Astrocyte of the spinal cord (primary cell): ENCODE results near the gene BICDL1.

ENCODE experiments used
- DNase-seq: peaks from one replicate; pipeline ENCODE4 v3.0.0; 2011; ENCODE audit warnings: low read depth, low spot score
- H3K4me3 ChIP-seq: 2 replicates; pipeline ENCODE4 v1.5.1; 2011; ENCODE audit warnings: low read depth, mild to moderate bottlenecking, low read length, moderate library complexity
- CTCF ChIP-seq: IDR thresholded peaks from 2 replicates; pipeline ENCODE4 v1.5.1; 2012; ENCODE audit warnings: low read depth, mild to moderate bottlenecking, low read length, inconsistent platforms
- in situ Hi-C: cut with HindIII; loops from 2 replicates; pipeline ENCODE4 v1.10.0; 2017; ENCODE audit warnings: low sequenced_read_pairs

Gene BICDL1

DNA sequence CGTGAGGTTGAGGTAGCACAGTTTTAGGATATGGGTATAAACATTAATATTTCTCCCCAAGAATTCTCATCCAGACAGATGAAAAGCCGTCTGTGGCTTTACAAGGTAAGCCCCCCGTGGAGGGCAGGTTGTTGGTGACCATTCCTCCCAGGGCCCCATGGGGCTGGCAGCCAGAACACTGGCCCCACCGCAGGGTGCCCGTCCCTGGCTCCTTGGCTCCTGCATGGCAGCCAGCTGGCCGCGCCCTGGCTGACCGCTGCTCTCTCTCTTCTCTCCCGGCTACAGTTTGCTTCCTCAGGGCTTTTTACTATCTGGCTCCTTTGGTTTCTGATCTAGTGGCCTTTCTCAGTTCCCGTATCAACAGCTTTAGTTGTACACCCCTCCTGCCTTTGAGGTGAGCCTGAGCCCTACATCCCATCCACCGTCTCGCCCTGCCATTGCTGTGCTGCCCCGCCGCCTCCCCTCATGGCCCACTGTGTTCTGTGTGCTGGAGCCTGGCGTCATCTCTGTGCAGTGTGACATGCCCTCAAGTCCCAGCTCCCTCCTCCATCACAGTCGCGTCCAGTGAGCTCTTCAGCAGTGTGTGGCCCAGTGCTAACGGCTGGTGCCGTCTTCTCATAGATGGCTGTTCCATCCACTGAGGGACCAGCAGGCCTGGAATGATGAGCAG is 101.7 kb downstream of the BICDL1 start:
- DNase-seq = no peak
- no peak overlapping the region for H3K4me3 ChIP-seq
- in situ Hi-C loops = no loop called here
- TF ChIP-seq CTCF = no peak

DNA sequence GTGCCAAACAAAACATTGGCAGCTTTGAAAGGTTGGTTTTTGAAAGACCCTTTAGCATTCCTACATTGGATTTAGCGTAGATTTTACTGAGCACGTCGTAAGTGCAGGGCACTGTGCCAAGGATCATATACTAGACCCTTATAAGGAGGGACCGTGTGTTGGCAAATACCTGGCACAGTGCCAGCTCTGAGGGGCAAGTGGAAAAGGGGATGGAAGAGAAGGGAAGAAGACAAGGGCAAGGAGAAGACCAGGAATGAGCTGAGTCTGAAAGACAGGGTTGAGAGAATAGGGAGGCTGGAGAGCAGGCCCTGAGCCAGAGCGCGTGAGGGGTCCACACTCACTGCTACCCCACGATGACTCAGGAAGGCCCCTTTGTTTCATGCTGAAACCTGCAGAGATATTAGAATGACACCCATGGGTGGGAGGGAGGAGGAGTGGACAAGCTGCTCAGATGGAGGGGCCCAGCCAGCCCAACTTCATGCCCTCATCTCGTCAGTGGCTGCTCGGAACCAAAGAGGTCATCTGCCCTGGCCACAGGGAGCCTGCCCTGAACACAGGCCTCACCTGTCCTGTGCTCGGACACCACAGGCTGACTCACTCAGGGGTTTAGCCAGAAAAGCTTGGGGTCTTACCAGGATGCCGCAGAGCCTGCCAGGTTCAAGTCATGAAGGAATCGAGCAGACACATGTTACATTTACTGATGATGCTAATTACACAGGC is 102.5 kb downstream of the BICDL1 start:
- no peak for DNase-seq
- no peak overlapping the region for H3K4me3 ChIP-seq
- in situ Hi-C loops = no loop called here
- TF ChIP-seq CTCF = no peak

DNA sequence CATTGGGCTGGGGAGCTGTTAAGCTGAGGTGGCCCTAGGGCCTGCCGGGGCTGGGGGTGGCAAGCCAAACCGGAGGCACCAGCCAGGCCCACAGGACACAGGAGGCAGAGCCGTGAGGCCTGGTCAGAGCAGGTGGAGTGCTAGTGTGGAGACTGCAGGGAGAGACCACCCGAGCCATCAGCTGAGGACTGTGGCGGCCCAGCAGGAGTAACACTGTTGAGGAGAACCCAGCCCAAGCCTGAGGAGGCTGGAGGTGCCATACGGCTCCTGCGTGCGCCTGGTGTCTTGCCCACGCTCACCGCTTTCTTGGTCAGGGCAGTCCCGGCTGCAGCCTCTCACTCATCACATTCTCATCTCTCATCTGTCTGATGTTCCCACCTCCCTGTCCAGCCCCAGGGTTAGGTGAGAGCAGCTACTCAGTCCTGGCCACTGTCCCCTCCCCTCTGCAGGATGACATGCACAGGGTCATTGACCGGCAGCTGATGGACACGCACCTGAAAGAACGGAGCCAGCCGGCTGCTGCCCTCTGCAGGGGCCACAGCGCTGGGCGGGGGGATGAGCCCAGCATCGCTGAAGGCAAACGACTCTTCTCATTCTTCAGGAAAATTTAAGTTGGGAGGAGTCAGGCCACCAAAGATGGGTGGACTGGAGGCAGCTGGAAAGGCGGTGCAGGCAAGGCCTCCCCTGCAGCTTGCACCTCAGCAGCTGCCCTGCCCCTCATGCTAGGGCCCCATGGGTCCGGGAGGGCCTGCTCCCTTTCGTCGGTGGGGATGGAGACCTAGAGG is 103.7 kb downstream of the BICDL1 start:
- no peak for TF ChIP-seq CTCF
- H3K4me3 ChIP-seq = no peak overlapping the region
- in situ Hi-C loops = no loop called here
- DNase-seq = no peak

DNA sequence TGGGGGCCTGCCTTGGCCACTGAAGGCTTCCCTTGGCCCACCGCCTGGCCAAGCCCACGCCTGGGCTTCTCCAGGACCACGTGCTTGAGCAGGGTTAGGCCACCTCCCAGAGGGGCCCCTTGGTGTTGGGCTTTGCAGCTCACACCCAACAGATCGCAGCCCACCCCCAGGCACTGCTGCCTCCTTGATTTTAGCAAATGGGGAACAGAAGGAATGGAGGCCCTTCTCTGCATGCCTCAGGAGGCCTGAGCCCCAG is 104.2 kb downstream of the BICDL1 start:
- TF ChIP-seq CTCF = no peak
- H3K4me3 ChIP-seq = no peak overlapping the region
- DNase-seq = no peak
- in situ Hi-C loops = no loop called here

DNA sequence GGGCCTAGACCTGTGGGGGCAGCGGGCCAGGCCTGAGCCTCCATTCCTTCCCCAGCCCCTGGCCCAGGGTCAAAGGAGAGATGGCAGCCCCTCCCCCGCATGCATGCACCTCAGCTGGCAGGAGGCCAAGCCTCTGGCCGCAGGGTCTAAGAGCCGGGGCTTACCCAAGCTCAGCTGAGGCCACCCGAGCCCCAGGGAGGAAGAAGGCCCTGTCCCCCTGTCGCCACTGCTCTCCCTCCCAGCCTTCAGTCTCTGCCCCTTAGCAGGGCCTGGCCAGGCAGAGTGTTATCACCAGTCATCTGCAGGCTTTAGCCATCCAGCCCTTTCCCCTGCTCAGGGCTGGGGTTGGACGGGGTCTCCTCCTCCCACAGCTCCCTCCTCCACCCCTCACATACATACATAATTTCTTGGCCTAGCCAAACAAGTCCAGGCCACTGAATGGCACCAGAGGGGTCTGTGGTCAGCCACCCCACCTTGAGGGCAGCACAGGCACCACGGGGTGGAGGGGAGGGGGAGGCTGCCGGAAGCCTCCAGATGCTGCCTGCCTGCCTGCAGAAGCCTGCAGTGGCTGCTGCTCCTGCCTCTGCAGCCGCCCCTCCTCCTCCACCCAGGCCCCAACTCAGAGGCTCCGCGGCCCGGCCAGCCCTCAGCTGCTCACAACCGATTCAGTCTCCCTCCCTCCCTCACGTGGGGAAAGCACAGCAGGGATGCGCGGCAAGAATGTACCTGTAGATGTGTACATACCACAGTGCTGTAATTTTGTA is 104.7 kb downstream of the BICDL1 start:
- no peak for DNase-seq
- H3K4me3 ChIP-seq = no peak overlapping the region
- in situ Hi-C loops = no loop called here
- TF ChIP-seq CTCF = no peak

GRCh38 chr12:120094485-120094884 is 105.4 kb downstream of the BICDL1 start:
- TF ChIP-seq CTCF = no peak
- DNase-seq = no peak
- in situ Hi-C loops = no loop called here
- no peak overlapping the region for H3K4me3 ChIP-seq
